ENCODE measurements around the gene CCDC188. TPM values are rescaled to one million over a fixed set of nuclear protein-coding genes. Genes with fewer than 3 reads are reported as not detected.

CCDC188 gene
- total RNA-seq, 6 experiments from 2014 or later, result not detected

DNA sequence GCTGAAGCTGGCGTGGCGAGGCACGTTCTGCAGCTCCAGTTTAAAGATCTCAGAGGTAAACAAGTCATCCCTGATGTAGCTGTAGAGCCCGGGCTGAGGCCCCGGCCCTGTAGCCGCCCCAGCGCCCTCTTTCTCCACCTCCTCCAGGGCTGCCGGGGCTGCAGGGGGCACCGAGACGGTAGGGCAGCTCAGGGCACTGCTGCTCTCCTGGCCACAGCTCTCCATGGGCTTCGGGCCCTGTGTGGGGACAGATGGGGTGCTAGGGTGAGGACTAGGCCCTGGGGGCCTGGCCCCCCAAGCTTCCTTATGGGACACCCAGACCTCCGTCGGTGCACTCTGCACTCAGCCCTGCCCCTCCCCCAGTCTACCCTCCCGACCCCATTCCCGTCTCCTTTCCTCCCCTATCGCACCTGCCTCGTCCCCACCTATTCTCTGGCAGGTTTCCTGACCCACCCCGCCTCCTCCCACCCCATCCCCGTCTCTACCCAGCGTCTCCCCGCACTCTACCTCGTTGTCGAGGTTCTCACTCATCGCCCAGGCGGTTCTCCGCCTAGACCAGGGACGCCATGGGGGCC is 34.4 kb downstream of the CCDC188 start:
- TF ChIP-seq, protein P1, sequence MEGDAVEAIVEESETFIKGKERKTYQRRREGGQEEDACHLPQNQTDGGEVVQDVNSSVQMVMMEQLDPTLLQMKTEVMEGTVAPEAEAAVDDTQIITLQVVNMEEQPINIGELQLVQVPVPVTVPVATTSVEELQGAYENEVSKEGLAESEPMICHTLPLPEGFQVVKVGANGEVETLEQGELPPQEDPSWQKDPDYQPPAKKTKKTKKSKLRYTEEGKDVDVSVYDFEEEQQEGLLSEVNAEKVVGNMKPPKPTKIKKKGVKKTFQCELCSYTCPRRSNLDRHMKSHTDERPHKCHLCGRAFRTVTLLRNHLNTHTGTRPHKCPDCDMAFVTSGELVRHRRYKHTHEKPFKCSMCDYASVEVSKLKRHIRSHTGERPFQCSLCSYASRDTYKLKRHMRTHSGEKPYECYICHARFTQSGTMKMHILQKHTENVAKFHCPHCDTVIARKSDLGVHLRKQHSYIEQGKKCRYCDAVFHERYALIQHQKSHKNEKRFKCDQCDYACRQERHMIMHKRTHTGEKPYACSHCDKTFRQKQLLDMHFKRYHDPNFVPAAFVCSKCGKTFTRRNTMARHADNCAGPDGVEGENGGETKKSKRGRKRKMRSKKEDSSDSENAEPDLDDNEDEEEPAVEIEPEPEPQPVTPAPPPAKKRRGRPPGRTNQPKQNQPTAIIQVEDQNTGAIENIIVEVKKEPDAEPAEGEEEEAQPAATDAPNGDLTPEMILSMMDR (IDR thresholded peaks at IDR 0.05), result no peak
- no peak for TF ChIP-seq POLR2A (IDR thresholded peaks at IDR 0.05)
- Histone ChIP-seq H3K9me3 (no peaks in the 10 kb centered on the region), H3K27me3 (no peaks in the 10 kb centered on the region), H3K4me1 (peaks cover 0 to 24% (median 11%) of the 10 kb centered on the region in 4 donors), H3K36me3 (peaks cover 0 to 56% (median 16%) of the 10 kb centered on the region in 4 donors), H3K4me3 (peak overlapping the region; percentile 73 to 92 (median 81)), H3K27ac (peak overlapping the region; percentile 71 to 85 (median 81))
- peak in 1 of 3 donors; percentile 56 for DNase-seq
- intact Hi-C loops (cut with DNase I), result loop anchor here (10.0 kb wide), 1 partner anchor 142 kb away; no protein-coding TSS in a partner anchor
- peak; percentile 0 to 2 (median 1) for ATAC-seq
- WGBS (ENCODE audit: insufficient coverage, low coverage, low lambda C conversion rate, missing lambda C conversion rate), result 3% methylated on average over 19 of the region's 27 CpGs

DNA sequence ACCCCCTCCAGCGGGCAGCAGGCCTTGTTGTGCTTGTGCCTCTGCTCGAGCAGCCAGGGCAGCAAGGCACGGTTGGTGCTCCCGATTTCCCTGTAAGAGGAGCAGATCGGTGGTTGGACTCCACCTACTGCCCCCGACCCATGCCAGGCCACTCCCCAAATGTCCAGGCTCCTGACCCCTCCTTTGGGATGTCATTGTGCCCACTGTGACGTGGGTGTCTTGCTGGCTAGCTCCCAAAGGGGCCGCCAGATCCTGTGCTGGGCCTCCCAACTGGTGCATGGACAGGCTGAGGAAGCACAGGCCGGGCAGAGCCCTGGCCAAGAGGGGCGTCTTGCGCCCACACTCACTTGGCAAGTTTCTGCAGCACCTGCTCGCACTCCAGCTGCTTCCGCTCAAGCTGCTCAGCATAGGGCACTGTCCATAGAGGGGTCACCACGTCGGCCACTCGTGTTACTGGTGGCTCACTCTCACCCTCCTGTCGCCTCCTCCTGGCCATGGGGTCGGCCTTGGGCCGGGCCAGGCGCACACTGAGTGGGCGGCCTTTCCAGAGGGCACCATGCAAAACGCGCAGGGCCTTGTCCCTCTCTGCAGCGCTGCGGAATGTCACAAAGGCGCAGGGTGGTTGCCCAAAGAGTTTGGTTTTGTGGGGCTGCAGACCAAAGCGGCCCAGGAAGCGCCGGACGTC is 35.0 kb downstream of the CCDC188 start, which contains the start of gene RANBP1:
TSS of gene RANBP1 (plus strand) at position 414 of the 685 bp plus-strand sequence. CDS start at position 495, 81 bp downstream.
- Histone ChIP-seq H3K36me3 (peaks cover 0 to 55% (median 18%) of the 10 kb centered on the region in 4 donors), H3K27ac (peak within 1 kb of the TSS; percentile 71 to 85 (median 81)), H3K4me1 (peaks cover 0 to 24% (median 11%) of the 10 kb centered on the region in 4 donors), H3K4me3 (peak within 1 kb of the TSS; percentile 73 to 92 (median 81)), H3K9me3 (no peaks in the 10 kb centered on the region), H3K27me3 (no peaks in the 10 kb centered on the region)
- TF ChIP-seq, protein P1 (IDR thresholded peaks at IDR 0.05), result no peak
- no peak for TF ChIP-seq POLR2A (IDR thresholded peaks at IDR 0.05)
- 27% methylated on average over 4 of the region's 30 CpGs for WGBS (ENCODE audit: insufficient coverage, low coverage, low lambda C conversion rate, missing lambda C conversion rate)
- peak in 2 of 3 donors; percentile 27 to 53 for DNase-seq
- ATAC-seq, result no peak
- intact Hi-C loops (cut with DNase I), result loop anchor here (10.0 kb wide), 1 partner anchor 141 kb away; no protein-coding TSS in a partner anchor

DNA sequence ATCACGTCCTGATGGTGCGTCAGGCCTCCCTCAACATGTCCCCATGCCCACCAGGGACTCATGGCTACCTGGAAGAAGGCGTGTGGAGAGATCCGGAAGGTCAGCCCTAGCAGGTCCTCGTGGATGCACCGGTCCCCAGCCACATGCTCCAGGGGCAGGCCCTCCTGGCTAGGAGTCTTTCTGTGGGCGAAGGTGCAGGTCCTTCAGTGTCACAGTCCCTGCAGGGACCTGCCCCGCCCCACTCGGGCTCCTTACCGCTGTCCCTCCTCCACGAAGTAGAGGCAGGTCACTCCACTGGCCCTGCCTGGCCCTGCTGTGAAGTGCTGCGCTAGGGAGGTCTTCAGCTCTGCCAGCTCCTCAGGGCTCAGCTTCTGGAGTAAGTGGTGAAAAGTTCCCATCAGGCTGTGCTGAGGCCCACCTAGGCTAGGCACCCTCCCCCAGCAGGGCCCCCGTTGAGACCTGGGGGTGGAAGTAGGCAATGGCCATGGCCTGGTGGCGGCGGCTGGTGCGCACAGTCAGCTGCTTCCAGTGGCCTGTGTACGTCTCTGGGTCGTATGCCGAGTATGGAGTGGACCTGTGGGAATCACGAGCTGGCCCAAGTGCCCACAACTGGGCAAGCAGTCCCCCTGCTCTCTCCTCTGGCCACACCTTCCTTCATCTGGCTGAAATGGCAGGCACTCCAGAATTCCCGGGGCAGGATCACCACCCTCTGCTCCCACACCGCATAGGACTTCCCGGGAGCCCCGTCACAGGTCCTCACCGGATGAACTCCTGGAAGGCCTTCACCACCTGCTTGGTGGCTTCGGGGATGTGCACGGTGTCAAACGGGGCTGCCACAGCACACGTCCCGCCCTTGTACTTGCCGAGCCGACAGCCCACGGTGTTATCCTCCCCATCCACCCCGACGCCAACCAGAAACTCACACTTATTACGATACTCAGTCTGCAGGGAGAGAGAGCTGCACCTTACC is 36.1 kb downstream of the CCDC188 start:
- Histone ChIP-seq H3K4me3 (no peak overlapping the region), H3K9me3 (no peaks in the 10 kb centered on the region), H3K27ac (no peak overlapping the region), H3K4me1 (peaks cover 0 to 24% (median 11%) of the 10 kb centered on the region in 4 donors), H3K36me3 (peaks cover 0 to 54% (median 17%) of the 10 kb centered on the region in 4 donors), H3K27me3 (no peaks in the 10 kb centered on the region)
- WGBS (ENCODE audit: insufficient coverage, low coverage, low lambda C conversion rate, missing lambda C conversion rate), result 66% methylated on average over 8 of the region's 36 CpGs
- intact Hi-C loops (cut with DNase I), result loop anchor here (10.0 kb wide), 1 partner anchor 140 kb away; no protein-coding TSS in a partner anchor
- TF ChIP-seq, protein P1 (IDR thresholded peaks at IDR 0.05), result no peak
- no peak for TF ChIP-seq POLR2A (IDR thresholded peaks at IDR 0.05)
- peak in 2 of 3 donors; percentile 27 to 54 for DNase-seq
- ATAC-seq, result no peak

Measured in right lobe of liver (tissue), 6 donors.